NOMO-1 (cell line): Measurements from ENCODE around the gene NFATC2.
"Not testable (repeated sequence)": the region's sequence is repeated elsewhere in the genome, so short reads cannot be mapped to it uniquely, and the experiment has no call there.

Source experiments
- DNase-seq, 2 experiments: peaks; one replicate each; lab custom pipeline; 2025; ENCODE audit not compliant: unreplicated experiment in 2 of 2; lab: John Stamatoyannopoulos, UW

NFATC2 gene

GRCh38 chr20:51542033-51542570 lies 417 bp downstream of the NFATC2 start:
- DNase-seq, result peak in 1 of 2 experiments; percentile 54

DNA sequence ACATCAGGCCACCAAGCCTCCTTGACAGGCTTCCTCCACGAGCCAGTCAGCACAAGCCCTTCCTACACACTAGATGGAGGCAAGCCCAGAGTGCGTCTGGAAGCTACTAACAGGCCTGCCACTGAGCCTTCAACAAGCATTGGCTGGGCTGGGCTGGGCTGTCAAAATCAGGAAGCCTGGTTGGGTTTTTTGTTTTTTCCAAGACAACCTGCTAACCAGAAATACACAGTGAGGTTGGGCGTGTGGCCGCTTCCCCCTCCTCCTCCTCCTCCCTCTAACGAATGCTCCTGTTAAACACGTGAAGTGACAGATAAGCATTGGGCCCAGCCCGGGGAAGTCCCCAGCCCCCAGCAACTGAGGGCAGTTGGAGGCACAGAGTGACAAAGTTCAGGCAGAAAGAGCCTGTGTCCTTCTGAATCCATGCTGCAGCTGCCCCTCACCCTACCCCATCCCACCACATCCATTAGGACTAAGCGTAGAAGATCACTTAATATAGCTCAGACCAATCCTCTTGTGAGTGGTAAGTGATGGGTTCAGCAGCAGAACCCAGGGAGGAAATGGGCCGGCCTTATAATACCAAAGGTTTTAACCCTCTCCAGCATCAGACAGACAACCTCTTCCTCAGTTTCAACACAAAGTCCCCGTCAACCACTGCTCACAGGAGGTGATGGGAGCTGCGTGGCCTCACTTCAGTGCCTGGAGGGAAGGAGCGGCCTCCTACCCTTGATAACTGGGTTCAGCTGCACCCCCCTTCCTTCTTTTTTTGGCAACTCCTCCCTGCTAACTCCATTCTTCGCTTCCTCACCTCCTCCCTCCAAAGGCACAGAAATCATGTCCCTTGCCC lies 1.1 kb downstream of the NFATC2 start:
- DNase-seq, result peak; percentile 81 to 84

GRCh38 chr20:51540580-51540979 lies 1.9 kb downstream of the NFATC2 start:
- DNase-seq, result no peak

- DNase-seq, result not testable (repeated sequence)
Measured at GRCh38 chr20:51540074-51540473, 2.4 kb downstream of the NFATC2 start.

DNA sequence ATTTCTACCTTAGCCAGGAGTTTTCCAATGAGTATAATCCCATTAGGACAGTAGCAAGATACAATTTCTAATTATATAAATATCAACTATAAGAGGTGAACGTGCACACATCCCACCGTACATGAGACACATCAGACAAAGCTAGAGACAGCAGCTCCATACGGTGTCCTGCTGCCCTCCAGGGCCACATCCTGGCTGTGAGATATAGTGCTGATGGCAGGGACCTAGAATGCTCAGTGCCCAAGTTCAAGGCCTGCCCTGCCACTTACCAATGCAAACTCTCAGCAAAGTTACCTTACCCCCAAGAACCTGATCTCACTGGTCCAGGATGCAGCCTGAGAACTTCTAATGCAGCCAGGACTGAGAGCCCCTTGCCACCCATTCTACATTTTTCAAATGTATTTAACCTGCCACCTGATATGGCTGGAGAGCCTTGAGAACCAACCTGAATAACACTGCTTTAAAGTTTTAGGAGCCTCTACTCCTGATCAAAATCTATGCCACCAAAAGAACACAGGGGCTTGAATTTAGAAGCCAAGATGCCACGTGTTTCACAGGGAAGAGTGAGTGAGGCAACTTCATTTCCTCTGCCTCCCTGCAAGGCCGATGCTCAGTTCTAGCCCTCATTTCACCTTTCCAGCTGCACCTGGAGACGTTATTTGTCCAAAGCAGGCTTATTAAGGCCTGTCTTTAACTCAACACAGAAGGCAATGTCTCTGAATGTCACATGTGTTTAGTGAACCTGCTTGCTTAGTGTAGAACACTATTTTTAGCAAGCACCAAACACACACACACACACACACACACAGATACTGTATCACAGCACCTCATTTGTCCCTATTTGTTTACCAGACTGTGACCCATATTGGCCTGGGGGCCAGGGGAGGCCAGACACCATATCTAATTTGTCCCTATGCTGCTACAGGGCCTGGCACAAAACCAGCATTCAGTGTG lies 6.1 kb downstream of the NFATC2 start:
- peak in 1 of 2 experiments; percentile 8 for DNase-seq

GRCh38 chr20:51535674-51536073 lies 6.8 kb downstream of the NFATC2 start:
- no peak for DNase-seq

DNA sequence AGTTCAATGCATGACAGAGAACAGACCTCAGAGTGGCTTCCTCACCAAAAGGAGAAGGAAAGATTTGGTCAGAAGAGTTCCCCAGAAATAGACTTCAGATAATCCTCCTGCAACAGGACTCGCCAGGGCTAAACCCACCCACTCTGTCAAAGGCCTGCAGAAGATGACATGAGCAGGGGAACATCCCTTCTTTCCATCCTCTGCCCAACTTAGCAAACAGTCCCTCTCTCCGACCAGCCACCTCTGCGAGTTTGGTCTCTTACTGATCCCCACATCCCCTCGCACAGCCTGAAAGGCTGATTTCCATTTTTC lies 7.5 kb downstream of the NFATC2 start:
- peak in 1 of 2 experiments; percentile 79 for DNase-seq

DNA sequence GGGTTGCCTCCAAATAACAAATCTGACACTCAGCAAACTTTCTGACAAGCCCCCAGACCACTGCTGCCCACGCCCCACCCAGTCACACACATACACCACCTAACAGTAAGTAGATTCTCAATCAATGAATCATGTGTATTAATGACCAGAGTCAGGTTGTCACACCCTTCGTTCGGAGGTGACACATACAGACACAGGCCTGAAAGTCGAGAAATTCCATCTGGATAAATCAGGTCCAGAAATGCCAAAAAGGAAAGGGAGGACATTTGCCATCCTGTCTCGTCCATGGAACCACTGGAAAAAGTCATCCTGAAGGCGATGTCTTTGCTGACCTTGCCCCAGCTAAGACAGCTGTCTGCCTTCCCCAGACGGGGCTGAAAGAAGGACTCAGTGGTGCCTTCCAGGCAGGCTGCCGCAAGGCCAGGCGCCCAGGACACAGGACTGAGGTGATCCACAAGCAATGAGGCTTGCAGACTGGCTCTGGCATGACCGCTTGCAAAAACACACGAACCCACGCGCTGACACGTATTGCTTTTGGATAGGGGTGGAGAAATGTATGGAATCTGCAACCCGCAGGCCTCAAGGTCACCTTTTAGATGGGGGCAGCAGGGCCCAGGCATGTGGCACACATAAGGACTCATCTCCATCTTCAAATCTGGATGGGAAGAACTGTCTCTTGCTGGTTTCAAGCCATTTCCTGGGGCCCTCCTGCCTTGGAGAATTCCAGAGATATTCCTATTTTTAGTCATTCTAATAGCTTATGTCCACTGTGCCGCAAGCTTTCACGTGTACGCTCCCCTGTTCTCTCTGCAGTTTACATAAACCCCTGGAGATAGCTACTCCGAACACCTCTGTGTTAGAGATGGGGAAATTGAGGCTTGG lies 9.0 kb downstream of the NFATC2 start:
- DNase-seq, result no peak

GRCh38 chr20:51532577-51533191 lies 9.8 kb downstream of the NFATC2 start:
- no peak for DNase-seq

DNA sequence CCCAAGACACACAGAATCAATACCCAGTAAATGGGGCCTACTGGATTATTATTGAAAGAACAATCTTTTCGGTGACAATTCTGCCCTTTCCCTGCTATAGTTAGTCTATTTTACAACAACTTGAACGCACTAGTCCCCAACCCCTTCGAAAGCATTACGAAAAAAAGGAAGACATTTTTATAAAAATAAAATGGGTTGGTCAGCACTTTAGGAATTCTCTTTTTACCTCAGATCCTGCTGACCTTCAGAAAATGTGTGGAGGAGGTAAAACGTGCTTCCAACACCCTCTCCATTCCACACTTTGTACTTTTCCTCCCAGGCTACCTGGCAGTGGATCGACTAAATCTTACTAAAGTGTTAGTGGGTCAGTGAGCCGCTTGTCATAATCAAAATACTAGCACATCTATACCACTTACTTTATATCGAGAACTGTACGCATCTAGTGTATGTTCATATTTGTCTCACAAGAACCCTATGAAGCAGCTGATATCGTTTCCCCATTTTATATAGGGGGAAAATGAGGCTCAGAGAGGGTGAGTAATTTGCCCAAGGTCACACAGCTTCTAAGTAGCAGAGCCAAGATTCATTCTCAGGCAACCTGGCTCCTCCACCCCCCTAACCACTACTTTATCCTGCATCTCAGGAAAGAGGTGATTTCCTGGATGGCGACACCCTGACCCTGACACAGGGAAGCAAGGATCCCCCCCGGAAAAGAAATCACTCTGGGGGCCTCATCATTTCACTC lies 10.6 kb downstream of the NFATC2 start:
- no peak for DNase-seq

DNA sequence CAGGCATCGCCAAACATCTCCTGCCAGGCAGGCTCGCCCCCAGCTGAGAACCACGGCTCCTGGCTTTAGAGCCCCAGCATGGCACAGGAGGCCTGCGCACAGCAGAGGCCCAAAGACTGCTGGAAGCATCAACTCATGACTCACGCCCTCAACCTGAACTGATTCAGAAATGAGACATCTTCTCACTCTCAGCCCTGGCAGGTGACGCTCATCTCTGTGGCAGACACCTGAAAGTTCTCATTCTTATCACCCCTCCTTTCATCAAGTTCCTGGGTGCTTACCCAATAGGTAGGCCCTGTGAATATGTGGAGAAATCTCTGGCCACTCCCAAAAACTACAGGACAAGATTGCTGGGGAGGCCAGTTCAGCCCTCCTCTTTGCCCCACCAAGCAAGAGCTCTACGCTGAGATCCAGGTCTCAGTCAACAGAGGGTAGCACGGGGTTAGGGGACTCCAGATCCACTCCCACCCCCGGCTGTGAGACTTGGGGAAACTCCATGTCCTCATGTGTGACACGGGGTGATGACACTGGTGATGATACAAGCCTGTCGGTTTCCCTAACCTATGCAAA lies 11.3 kb downstream of the NFATC2 start:
- DNase-seq, result no peak

DNA sequence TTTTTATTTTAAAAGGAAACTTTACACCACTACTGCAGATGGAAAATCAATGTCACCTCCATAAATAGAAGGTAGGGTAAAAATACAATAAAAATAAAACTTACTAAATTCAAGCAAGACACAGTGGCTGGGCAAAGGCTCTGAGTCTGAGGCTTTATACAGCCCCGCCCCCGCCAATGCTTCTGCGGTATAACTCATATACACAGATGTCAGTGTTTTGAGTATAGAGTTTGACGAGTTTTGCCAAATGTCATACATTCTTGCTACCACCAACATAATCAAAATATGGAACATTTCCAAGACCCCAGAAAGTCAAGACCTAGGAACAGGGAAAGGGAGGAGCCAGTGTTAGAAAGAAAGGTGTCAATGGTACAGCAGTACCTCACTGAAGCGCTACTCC lies 12.8 kb downstream of the NFATC2 start:
- no peak for DNase-seq

DNA sequence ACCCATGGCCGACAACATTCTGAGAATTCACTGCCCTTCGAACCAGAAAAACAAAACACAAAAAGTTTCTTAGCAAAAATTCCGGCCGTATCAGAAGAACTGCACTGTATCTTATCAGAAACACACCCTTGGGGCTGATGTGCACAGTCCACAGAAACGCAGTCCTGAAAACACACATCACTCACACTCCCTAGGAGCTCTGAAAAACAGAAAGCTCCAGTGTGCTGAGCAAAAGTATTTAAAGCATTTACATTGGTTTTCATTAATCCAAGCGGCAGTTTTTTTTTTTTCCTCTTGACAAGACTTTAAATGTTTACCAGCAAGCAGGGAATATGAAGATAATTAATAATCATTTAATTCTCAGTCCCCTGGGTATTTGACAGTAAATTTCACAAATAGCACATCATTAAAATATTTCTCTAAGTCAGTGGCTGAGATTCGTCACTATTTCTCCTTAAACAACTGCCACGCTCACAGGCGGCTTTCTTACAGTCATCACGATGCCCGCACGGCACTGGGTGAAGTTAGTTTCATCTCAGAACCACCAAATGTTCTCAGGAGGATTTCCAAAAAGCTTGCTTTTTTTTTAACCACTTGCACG lies 13.3 kb downstream of the NFATC2 start:
- no peak for DNase-seq

GRCh38 chr20:51528263-51529027 lies 14.1 kb downstream of the NFATC2 start:
- no peak for DNase-seq

- no peak for DNase-seq
Measured at GRCh38 chr20:51526754-51527153, 15.8 kb downstream of the NFATC2 start.

GRCh38 chr20:51526106-51526470 lies 16.4 kb downstream of the NFATC2 start:
- DNase-seq, result no peak

DNA sequence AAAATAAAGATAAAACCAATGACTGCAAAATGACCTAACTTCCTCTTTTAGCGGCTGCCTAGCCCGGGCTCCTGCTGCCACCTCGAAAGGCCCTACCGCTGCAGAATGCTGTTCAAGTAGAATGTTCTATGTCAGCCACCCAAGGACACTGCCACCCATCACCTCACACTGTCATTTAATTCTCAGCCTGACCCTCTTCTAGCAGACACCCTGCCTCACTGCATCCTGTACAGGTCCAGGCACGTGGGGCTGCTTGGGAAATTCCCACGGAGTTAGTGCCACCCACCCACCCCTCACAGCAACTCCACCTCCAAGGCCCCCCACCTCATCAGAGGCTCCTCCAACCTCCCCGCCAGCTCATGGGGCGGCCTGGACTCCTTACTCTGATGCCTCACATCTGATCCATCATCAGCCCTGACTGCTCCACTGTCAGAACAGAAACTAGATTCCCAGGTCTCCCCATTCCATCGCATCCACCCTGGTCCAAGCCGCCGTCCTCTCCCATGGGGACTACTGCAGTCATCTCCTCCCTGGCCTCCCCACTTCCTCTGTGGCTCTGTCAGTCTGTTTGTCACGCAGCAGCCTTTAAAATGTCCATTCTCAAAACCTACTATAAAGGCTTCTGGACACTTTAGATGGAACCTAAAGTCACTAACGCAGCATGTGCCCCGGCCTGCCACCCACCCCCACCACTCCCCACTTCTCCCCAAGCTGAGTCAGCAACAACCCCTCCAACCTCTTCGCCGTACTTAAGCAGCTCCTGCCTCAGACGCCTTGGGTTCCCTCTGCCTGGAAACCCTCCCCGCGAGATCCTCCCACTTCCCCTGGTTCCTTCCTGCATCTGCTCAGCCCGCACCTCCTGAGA lies 17.0 kb downstream of the NFATC2 start:
- peak; percentile 35 to 43 for DNase-seq
